Dermis microvascular lymphatic vessel endothelial cell (primary cell): ENCODE results near the gene HERC6. TPM values are rescaled to one million over a fixed set of nuclear protein-coding genes. Genes with fewer than 3 reads are reported as not detected.
"Not testable (repeated sequence)": the region's sequence is repeated elsewhere in the genome, so short reads cannot be mapped to it uniquely, and the experiment has no call there.

ENCODE experiments used
- DNase-seq, 2 donors: peaks; one replicate each; pipeline versions ENCODE4 v3.0.0 to v3.0.0-alpha.2; 2010; ENCODE audit warnings: low read depth in 2 of 2
- total RNA-seq: library from RNA; depleted of rRNA; stranded (reverse); fragments of >200 nt; gene quantifications from 2 replicates; pipeline ENCODE4 v1.2.1, GENCODE V29; 2014

The HERC6 gene
- total RNA-seq, result 5.4 and 6.7 TPM in 2 replicates

DNA sequence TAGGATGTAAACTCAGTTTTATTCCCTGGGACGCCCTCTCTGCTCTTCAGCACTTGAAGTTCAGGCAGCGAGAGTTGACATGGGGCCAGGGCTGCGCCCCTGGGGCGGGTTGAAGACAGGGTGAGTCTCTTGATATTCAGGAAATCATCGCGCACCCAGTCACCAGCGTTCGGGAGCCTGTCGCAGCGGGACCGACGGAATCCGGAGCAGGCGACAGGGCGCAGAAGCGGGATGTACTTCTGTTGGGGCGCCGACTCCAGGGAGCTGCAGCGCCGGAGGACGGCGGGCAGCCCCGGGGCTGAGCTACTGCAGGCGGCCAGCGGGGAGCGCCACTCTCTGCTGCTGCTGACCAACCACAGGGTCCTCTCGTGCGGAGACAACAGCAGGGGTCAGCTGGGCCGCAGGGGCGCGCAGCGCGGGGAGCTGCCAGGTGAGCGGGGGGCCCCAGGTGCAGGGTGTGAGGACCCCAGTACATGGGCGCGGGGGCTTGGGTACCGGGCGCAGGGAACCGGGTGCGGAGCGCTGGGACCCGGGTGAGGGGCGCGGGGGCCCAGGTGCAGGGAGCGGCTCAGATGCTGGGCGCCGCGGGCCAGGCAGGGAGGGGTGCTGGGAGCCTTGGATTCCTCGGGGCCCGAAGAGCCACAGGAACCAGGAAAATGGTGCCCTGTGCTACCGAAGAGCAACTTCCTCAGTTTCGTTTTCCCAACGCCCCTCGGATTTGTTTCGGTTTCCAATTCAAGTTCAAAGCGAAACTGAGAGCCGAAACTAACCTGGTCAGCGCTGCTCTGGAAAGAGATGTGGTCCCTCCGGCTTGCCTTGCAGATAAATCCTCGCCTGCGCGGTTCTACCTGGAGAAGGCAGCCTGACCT is at the start of gene HERC6:
Gene HERC6, plus strand, starts transcription at position 162 of the 869 bp plus-strand sequence. Its CDS starts 70 bp downstream, at position 232.
- peak; percentile 78 to 90 for DNase-seq

- DNase-seq, result no peak
Measured at GRCh38 chr4:88333741-88334405, 44.8 kb upstream of the HERC6 start.

DNA sequence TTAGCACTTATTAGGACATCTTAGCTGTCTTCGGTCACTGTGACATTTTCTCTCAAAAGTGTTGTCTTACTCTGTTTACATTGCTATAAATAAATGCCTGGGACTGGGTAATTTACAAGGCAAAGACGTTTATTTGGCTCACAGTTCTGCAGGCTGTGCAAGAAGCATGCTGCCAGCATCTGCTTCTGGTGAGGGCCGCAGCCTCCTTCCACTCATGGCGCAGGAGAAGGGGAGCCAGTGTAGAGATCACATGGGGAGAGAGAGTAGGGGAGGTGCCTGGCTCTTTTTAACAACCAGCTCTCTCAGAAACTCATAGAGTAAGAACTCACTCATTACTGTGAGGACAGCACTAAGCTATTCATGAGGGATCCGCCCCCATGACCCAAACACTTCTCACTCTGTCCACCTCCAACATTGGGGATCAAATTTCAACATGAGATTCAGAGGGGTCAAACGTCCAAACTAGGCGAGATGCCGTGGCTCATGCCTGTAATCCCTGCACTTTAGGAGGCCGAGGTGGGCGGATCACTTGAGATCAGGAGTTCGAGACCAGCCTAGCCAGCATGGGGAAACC is 43.5 kb upstream of the HERC6 start:
- no peak for DNase-seq

DNA sequence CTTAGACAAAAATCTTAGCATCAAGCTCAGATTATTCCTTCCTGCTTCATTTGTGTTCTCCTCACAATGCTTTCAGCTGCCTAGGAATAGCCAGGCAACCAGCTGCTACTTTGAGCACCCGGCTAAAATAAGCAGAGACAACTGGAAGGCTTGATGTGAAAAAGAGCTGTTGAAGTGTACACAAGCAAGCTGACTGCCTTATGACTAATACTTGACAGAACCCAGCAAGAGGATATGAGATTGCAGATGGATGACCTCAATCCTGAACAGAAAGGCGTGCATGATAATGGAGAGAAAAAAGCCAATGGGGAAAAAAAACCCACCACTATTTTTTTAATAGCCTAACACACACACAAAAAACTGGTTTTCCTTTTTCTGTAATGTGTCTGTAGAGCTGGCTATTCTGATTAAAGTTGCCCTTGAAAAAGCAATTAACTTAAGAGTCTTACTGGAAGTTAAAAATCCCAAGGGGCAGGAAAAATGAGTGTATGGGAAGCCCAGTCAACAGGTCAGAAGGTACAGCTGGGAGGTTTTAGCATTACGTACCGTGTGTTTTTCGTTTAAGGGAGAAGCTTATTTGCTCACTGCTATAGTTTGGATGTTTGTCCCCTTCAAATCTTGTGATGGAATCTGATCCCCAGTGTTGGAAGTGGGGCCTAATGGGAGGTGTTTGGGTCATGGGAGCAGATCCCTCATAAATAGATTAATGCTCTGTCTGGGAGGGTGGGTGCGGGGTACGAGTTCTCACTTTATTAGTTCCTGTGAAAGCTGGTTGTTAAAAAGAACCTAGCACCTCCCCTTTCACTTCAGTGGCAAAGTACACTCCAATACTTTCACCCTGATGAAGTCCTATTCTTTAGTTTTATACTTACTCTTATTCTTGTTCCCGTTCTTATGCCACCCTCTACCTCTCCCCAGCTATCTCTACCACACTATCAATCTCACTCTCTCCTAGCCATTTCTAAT is 37.1 kb upstream of the HERC6 start:
- peak in 1 of 2 donors; percentile 85 for DNase-seq

- DNase-seq, result not testable (repeated sequence)
Measured at GRCh38 chr4:88346902-88347301, 31.8 kb upstream of the HERC6 start.

DNA sequence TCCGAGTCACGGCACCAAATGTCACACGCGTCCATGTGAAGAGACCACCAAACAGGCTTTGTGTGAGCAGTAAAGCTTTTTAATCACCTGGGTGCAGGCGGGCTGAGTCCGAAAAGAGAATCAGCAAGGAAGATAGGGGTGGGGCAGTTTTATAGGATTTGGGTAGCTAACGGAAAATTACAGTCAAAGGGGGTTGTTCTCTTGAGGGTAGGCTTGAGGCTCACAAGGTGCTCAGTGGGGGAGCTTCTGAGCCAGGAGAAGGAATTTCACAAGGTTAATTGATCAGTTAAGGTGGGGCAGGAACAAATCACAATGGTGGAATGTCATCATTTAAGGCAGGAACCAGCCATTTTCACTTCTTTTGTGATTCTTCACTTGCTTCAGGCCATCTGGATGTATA is 29.9 kb upstream of the HERC6 start:
- DNase-seq, result not testable (repeated sequence)

DNA sequence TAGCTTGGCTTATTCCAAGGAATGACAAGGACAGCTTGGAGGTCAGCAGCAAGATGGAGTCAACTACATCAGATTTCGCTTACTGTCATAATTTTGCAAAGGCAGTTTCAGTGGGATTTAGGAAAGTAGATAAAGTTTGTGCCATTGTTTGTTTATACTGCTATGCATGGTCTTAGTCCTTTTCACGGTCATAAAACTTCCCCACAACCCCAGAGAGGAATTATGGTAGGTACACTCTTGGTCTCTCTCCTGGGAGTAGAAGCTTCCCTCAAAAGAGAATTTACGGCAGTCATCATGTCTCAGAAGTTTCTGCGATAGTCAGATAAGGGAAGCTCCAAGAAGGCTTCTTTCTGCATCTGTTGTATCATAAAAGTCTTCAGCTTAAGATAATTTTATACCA is 27.9 kb upstream of the HERC6 start:
- DNase-seq, result no peak

DNA sequence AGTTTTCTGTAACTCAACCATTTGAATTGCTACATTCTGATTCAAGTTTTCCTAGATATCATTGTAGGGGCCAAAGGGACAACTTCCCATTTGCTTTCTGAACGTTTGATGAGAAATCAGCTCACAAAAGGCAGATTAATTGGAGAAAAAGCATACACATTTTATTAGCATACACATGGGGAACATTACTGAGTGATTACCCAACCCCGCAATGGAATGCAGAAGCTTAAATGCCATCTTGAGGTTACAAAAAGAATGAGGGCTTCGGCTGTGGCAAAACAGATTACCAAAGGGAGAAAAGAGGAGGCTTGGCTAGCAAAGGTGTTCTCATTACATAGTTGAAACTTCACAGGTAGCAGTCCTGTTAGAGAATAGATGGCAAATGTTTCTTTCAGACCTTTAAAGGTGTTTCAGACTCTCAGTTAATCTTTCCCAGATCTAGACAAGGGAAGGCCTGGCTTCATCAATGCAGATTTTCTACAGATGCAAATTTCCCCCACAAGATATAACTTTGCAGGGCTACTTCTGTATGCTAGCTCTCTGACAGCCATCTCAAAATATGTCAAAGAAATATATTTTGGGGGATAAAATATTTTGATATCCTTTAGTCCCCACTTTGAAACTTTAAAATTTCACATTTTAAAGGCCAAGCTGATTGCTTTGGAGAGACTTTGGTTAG is 26.5 kb upstream of the HERC6 start:
- no peak for DNase-seq

DNA sequence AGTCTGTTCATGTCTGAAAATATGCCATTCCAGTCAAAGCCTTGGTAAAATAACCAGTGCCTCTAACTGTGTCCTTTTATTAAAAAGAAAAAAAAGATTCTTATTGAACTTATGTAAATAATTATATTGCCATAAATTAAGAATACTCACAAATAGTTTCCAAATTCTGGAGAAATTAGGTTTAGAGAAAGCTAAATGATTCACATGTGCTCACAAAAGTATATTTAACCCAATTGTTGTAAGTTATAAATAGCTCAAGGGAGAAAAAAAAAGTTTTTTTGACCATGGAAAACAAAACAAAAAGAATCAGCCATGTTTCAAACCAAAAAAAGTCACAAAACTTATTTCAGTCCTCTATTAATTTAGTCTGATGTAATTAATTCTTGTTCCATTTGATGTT is 25.3 kb upstream of the HERC6 start:
- DNase-seq, result no peak

GRCh38 chr4:88356771-88357170 is 21.9 kb upstream of the HERC6 start:
- DNase-seq, result no peak

DNA sequence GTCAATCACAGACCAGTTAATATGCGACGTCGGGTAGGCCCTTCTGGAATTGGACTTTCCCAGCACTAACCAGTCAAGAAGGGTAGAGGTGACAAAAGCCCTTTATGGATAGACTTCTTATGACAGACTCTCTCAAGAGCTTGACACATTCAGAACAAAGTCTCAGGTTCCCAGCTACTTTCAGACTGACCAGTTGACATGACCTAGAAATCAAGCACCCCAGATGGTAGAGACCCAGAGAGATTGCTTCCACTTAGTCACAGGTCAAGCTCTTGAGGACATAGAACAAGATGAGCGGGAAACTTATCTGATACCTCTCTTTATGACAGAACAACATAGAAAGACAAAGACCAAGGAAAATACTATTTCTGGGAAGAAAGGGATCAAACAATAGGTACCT is 21.4 kb upstream of the HERC6 start:
- DNase-seq, result no peak

DNA sequence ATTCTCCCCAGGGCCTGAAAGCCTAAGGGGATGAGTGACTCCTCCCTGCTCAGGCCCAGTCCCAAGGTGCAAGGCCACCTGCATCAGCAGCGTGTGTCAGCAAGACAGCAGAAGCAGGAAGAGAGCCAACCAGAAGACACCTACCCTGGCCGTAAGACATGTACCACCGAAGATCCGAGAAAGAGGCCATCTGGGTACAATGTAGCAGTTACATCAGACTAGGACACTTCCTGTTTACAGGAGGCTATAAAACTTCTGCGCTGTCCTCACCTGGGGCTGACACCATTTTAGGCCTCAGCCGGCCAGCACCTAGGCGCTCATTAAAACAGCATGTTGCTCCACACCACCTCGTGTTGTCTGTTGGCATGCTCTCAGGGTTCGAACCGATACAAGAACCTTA is 19.1 kb upstream of the HERC6 start:
- no peak for DNase-seq

DNA sequence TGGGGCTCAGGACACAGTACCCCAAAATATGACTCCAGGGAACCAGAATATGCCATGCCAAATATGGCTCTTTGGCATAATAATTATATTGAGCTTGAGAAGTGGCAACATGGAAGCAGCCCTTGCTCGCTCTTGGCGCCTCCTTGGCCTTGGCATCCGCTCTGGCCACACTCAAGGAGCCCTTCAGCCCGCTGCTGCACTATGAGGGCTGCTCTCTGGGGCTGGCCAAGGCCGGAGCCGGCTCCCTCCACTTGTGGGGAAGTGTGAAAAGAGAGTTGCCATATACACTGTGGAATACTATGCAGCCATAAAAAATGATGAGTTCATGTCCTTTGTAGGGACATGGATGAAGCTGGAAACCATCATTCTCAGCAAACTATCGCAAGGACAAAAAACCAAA is 18.4 kb upstream of the HERC6 start:
- DNase-seq, result no peak

DNA sequence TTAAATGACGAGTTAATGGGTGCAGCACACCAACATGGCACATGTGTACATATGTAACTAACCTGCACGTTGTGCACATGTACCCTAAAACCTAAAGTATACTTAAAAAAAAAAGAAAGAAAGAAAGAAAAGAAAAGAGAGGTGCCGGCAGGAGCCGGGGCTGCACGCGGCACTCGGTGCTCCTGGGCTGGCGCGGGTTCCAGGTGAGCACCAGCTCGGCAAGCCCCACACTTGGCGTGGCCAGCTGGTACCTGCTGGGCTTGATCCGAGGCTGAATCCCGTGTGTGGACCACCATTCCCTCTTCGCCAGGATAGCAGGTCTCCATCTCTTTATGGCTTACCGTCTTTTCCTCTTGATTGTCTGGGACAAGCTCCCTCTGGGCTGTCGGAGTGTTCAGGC is 17.9 kb upstream of the HERC6 start:
- no peak for DNase-seq

- DNase-seq, result not testable (repeated sequence)
Measured at GRCh38 chr4:88361217-88361773, 17.4 kb upstream of the HERC6 start.

- DNase-seq, result no peak
Measured at GRCh38 chr4:88366460-88366859, 12.2 kb upstream of the HERC6 start.

DNA sequence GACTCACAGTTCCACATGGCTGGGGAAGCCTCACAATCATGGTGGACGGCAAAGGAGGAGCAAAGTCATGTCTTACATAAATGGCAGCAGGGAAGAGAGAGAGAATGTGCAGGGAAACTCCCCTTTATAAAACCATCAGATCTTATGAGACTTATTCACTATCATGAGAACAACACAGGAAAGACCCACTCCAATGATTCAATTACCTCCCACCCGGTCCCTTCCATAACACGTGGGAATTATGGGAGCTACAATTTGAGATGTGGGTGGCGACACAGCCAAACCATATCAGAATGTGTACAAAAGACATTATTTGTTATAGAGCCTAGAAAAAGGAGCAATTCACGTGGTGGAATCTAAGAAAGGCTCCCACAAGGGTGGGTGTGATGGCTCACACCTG is 10.8 kb upstream of the HERC6 start:
- no peak for DNase-seq

DNA sequence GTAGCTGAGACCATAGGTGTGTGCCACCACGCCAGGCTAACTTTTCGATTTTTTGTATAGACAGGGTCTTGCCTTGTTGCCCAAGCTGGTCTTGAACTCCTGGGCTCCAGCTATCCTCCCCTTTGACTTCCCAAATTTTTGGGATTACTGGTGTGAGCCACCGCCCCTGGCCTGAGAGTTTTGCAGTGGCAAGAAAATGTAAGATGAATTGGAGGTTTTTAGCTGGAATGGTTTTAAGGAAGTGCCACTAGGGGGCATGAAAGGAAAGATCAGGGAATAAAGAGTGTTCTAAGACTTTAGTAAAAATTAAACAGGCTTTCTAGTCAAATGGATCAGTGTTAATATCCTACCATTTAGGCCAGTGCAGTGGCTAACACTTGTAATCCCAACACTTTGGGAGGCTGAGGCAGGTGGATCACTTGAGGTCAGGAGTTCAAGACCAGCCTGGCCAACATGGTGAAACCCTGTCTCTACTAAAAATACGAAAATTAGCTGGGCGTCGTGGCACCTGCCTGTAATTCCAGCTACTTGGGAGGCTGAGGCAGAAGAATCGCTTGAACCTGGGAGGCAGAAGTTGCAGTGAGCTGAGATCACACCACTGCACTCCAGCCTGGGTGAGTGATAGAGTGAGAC is 9.4 kb upstream of the HERC6 start:
- DNase-seq, result peak; percentile 29 to 51

DNA sequence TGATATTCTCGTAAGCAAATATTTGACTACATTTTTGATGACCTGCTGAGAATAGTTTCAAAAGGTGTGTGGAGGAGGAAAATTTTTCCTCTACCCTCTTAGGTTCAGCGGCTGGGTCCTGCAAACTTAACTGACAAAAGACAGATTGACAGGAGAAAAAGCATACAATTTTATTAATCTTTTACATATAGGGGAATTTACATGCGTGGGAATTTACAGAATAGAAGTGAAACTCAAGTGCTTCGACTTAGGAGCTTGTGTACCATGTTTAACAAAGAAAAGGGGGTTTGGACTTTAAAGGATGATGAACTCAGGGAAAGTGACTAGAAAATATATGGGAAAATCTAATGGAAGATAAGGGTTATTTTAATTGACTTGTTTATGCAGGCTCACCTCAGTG is 2.5 kb downstream of the HERC6 start:
- no peak for DNase-seq

- DNase-seq, result no peak
Measured at GRCh38 chr4:88382621-88383020, 4.0 kb downstream of the HERC6 start.
